GM10266 (cell line): ENCODE measurements around the gene DNASE2B.

Experiments used
- DNase-seq: peaks from one replicate; pipeline ENCODE4 v3.0.0; 2012; ENCODE audit errors: extremely low spot score
- TF ChIP-seq, protein P1 (sequence below): IDR thresholded peaks from 2 replicates; pipeline ENCODE4 v1.5.1; 2012; ENCODE audit warnings: mild to moderate bottlenecking, low read depth; ENCODE audit not compliant: control insufficient read depth, insufficient read depth; ENCODE audit errors: missing control alignments

DNASE2B gene

GRCh38 chr1:84355556-84355955 is 42.7 kb upstream of the DNASE2B start:
- TF ChIP-seq, protein P1, sequence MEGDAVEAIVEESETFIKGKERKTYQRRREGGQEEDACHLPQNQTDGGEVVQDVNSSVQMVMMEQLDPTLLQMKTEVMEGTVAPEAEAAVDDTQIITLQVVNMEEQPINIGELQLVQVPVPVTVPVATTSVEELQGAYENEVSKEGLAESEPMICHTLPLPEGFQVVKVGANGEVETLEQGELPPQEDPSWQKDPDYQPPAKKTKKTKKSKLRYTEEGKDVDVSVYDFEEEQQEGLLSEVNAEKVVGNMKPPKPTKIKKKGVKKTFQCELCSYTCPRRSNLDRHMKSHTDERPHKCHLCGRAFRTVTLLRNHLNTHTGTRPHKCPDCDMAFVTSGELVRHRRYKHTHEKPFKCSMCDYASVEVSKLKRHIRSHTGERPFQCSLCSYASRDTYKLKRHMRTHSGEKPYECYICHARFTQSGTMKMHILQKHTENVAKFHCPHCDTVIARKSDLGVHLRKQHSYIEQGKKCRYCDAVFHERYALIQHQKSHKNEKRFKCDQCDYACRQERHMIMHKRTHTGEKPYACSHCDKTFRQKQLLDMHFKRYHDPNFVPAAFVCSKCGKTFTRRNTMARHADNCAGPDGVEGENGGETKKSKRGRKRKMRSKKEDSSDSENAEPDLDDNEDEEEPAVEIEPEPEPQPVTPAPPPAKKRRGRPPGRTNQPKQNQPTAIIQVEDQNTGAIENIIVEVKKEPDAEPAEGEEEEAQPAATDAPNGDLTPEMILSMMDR = no peak
- DNase-seq = no peak

DNA sequence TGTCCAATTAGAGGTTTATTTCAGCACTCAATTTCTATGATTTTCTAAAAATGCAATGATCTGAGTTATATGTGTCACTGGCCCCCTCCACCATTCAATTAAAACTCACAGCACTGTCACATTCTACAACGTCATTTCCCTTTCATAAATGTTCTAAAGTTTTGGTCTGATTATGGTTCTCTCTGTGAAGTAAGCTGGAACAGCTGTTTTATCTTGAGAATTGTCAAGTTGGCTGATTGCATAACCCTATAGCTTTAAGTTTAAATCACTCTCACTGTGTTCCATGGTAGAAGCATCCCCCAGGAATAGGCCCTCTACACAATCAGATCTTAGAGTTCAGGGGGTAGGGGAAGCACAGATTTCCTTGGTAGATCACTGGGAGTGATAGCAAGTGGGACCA is 41.4 kb upstream of the DNASE2B start:
- DNase-seq = no peak
- TF ChIP-seq, protein P1 = no peak

- DNase-seq = no peak
- TF ChIP-seq, protein P1 = no peak
Observed at GRCh38 chr1:84358695-84359094, 39.6 kb upstream of the DNASE2B start.

DNA sequence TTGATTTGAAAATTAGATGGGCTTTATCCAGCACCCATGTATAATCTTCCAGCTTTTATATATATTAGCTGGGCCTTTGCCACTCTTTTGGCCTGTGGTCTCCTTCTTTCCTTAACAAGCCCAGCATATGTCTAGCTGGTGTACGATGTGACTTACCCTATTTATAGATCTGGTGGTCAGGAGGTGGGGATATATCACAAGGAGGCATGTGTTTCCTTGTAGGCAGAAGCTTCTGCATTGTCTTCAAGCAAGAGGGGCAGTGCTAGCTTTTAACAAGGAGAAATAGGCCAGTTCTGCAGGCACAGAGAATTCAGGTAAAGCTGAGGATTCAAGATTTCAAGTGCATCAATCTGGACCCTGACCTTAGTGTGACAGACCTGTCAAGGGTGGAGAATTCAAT is 38.0 kb upstream of the DNASE2B start:
- DNase-seq = no peak
- TF ChIP-seq, protein P1 = no peak

GRCh38 chr1:84361796-84362195 is 36.5 kb upstream of the DNASE2B start:
- no peak for DNase-seq
- TF ChIP-seq, protein P1 = no peak

- TF ChIP-seq, protein P1 = no peak
- no peak for DNase-seq
Observed at GRCh38 chr1:84363019-84363418, 35.3 kb upstream of the DNASE2B start.

GRCh38 chr1:84363622-84364021 is 34.7 kb upstream of the DNASE2B start:
- no peak for DNase-seq

More at GRCh38 chr1:84363622-84364021, 34.7 kb upstream of the DNASE2B start:
- TF ChIP-seq, protein P1 = no peak
